Activated T-helper 1 cell treated with Interleukin-2 at 50 U/mL for 16 hours (primary cell): ENCODE data around the gene TTC39B.

Experiments used
- DNase-seq: peaks from one replicate; pipeline ENCODE4 v3.0.0-alpha.2; 2020; ENCODE audit warnings: low read depth

TTC39B gene

DNA sequence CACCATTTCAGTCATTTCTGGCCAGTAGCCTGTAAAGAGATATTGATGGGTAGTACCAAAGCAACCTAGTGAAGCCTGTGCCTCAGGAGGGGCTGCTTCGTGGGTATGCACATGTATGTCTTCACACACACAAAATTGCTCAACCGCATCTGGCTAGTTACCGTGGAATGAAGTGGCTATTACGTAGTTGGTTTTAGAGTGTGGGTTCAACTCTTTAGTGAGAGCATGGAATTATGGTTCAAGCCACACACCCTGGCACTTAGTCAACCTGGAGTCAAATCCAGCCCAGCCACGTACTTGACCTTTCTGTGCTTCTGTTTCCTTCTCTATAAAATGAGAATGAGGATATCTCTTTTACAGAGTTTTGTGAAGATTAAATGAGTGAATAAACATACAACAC lies 174.9 kb downstream of the TTC39B start:
- no peak for DNase-seq

DNA sequence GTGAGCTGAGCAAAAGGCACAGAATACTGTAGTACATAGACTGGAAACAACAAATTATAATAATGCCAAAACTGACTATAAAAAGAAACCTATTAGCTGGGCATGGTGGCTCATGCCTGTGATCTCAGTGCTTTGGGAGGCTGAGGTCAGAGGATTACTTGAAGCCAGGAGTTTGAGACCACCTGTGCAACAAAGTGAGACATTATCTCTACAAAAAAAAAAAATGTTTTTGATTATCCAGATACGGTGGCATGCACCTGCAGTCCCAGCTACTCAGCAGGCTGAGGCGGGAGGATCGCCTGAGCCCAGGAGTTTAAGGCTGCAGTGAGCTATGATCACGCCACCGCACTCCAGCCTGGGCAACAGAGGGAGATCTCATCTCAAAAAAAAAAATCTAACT lies 175.9 kb downstream of the TTC39B start:
- no peak for DNase-seq

DNA sequence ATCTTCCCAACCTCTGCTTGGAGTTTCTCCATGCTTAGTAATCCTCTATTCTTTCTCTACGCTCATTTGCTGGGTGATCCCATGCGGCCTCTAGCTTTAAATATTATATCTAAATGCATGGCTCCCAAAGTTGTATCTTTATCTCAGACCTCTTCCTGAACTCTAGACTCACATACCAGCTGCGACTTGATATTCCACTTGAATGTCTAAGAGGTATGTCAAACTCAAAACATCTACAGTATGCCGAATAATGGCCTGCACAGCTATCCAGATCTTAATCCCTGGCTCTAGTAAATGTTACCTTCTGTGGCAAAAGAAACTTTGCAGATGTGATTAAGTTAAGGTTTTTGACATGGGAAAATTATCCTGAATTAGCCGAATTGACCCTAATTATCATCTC lies 179.2 kb downstream of the TTC39B start:
- DNase-seq, result no peak

DNA sequence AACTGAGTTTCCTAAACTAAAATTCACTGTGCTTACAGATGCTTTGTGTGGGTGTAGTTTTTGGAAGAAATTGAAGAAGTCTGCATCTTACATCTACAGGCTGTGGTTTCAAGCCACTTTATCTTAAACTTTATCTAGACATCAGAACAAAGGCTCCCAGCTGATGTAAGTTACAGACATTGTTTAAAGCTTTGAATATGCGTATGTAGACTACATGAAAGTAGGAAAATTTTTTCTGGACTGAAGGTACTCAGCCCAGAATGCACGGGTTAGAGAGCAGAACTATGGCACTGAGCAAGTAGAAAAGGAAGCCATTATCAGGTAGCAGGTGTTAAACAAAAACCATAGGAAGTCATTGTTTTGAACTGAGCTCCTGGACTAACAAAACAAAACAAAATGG lies 185.4 kb downstream of the TTC39B start:
- DNase-seq, result no peak

DNA sequence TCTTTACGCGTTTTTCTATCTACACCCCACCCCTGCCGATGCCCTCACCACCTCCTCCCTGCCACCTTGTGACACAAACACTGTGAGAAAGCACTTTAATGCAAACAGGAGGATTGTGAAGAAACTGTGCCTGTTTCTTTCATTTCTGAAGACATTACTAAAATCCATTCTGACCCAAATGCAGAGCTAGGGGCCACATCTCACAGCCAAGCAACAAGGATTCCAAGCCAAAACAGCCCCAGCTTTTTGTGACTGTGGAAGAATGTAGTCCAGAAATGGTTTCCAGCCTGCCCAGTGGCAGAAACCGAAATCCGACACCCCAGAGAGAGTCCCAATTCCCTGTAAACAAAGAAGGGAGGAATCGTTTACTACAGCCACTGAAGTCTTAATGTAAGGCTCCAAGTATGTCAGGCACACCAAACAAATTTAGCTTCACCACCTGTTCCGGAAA lies 190.9 kb downstream of the TTC39B start:
- DNase-seq, result no peak

DNA sequence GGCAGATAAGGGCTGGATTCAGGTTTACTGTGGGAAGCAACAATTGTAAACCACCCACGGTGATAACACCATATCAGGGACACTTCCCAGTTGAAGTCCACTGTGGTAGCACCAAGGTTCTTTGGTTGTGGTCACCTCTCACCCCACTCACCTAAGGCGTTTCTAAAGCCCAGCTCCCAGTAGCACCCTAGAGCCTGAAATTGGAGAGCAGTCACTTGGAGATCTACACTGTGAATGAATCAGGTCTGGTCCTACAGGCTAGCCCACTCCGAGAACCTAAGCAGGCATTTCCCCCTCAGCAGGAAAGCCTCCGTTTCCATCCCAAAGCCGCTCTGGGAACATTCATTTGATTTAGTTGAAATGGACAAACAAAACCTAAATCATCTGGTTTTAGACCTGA lies 191.3 kb downstream of the TTC39B start:
- no peak for DNase-seq

DNA sequence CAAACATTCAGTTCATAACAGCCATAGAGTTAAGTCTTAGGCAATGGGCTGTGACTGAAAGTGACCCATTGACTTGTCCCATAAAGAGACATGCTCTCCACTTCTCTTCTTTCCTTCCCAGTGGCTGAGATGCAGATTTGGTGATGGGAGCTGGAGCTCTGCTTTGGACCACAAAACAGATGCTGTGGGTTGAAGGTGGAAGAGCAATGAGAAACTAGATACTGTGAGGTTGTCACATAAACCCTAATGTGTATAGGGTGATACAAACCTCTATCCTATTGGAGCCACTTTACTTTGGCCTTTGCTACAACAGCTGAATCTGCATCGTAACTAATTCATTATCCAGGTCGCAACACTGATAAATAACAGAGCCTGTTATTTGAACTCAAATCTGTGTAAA lies 192.0 kb downstream of the TTC39B start:
- DNase-seq, result no peak
